ENCODE data around the gene PLA2G4D. TPM values are rescaled to one million over a fixed set of nuclear protein-coding genes. Genes with fewer than 3 reads are reported as not detected.

PLA2G4D gene
- total RNA-seq, 1 donor: not detected

- H3K4me1 ChIP-seq (ENCODE audit: insufficient read depth, low read length): no peaks in the 10 kb centered on the region
- DNase-seq (ENCODE audit: insufficient read length, low spot score, missing footprints): no peak
- H3K4me2 ChIP-seq (ENCODE audit: insufficient read depth, low read length): no peak overlapping the region
- no peak overlapping the region for H3K4me3 ChIP-seq (ENCODE audit: insufficient read depth, low read length)
- peaks cover 12% of the 10 kb centered on the region for H3K27me3 ChIP-seq (ENCODE audit: insufficient read depth, low read length)
- no peaks in the 10 kb centered on the region for H3K36me3 ChIP-seq (ENCODE audit: insufficient read depth, low read length)
- H3K79me2 ChIP-seq (ENCODE audit: insufficient read depth, low read length): no peaks in the 10 kb centered on the region
- no peak overlapping the region for H3K27ac ChIP-seq (ENCODE audit: low read depth, low read length)
- no peaks in the 10 kb centered on the region for H4K20me1 ChIP-seq (ENCODE audit: insufficient read depth, low read length)
- no peak for TF ChIP-seq CTCF (IDR thresholded peaks at IDR 0.05; ENCODE audit: extremely low read depth, low read depth, low read length)
- no peak overlapping the region for H2AFZ ChIP-seq (ENCODE audit: low read length)
- no peaks in the 10 kb centered on the region for H3K9me3 ChIP-seq (ENCODE audit: low read depth, low read length)
These were observed 56.7 kb downstream of the PLA2G4D start for GRCh38 chr15:42037656-42038055.

GRCh38 chr15:42036966-42037365, 57.4 kb downstream of the PLA2G4D start:
- Histone ChIP-seq H4K20me1 (ENCODE audit: insufficient read depth, low read length) (no peaks in the 10 kb centered on the region), H3K27ac (ENCODE audit: low read depth, low read length) (no peak overlapping the region), H3K36me3 (ENCODE audit: insufficient read depth, low read length) (no peaks in the 10 kb centered on the region), H3K9me3 (ENCODE audit: low read depth, low read length) (no peaks in the 10 kb centered on the region), H3K4me1 (ENCODE audit: insufficient read depth, low read length) (no peaks in the 10 kb centered on the region), H3K79me2 (ENCODE audit: insufficient read depth, low read length) (no peaks in the 10 kb centered on the region), H3K4me3 (ENCODE audit: insufficient read depth, low read length) (no peak overlapping the region), H3K4me2 (ENCODE audit: insufficient read depth, low read length) (no peak overlapping the region), H3K27me3 (ENCODE audit: insufficient read depth, low read length) (peaks cover 12% of the 10 kb centered on the region), H2AFZ (ENCODE audit: low read length) (no peak overlapping the region)
- no peak for TF ChIP-seq CTCF (IDR thresholded peaks at IDR 0.05; ENCODE audit: extremely low read depth, low read depth, low read length)
- no peak for DNase-seq (ENCODE audit: insufficient read length, low spot score, missing footprints)

- no peak overlapping the region for H3K4me2 ChIP-seq (ENCODE audit: insufficient read depth, low read length)
- no peaks in the 10 kb centered on the region for H3K36me3 ChIP-seq (ENCODE audit: insufficient read depth, low read length)
- no peak for DNase-seq (ENCODE audit: insufficient read length, low spot score, missing footprints)
- no peaks in the 10 kb centered on the region for H3K9me3 ChIP-seq (ENCODE audit: low read depth, low read length)
- H4K20me1 ChIP-seq (ENCODE audit: insufficient read depth, low read length): no peaks in the 10 kb centered on the region
- H3K27ac ChIP-seq (ENCODE audit: low read depth, low read length): no peak overlapping the region
- no peak for TF ChIP-seq CTCF (IDR thresholded peaks at IDR 0.05; ENCODE audit: extremely low read depth, low read depth, low read length)
- H3K4me3 ChIP-seq (ENCODE audit: insufficient read depth, low read length): no peak overlapping the region
- H3K79me2 ChIP-seq (ENCODE audit: insufficient read depth, low read length): no peaks in the 10 kb centered on the region
- H2AFZ ChIP-seq (ENCODE audit: low read length): no peak overlapping the region
- H3K4me1 ChIP-seq (ENCODE audit: insufficient read depth, low read length): no peaks in the 10 kb centered on the region
- peaks cover 17% of the 10 kb centered on the region for H3K27me3 ChIP-seq (ENCODE audit: insufficient read depth, low read length)
These were observed 58.1 kb downstream of the PLA2G4D start for GRCh38 chr15:42036112-42036905.

- no peak for TF ChIP-seq CTCF (IDR thresholded peaks at IDR 0.05; ENCODE audit: extremely low read depth, low read depth, low read length)
- no peak overlapping the region for H3K4me2 ChIP-seq (ENCODE audit: insufficient read depth, low read length)
- no peaks in the 10 kb centered on the region for H3K36me3 ChIP-seq (ENCODE audit: insufficient read depth, low read length)
- H3K79me2 ChIP-seq (ENCODE audit: insufficient read depth, low read length): no peaks in the 10 kb centered on the region
- DNase-seq (ENCODE audit: insufficient read length, low spot score, missing footprints): no peak
- H3K4me1 ChIP-seq (ENCODE audit: insufficient read depth, low read length): no peaks in the 10 kb centered on the region
- no peaks in the 10 kb centered on the region for H4K20me1 ChIP-seq (ENCODE audit: insufficient read depth, low read length)
- no peak overlapping the region for H3K4me3 ChIP-seq (ENCODE audit: insufficient read depth, low read length)
- H3K27ac ChIP-seq (ENCODE audit: low read depth, low read length): no peak overlapping the region
- H3K9me3 ChIP-seq (ENCODE audit: low read depth, low read length): no peaks in the 10 kb centered on the region
- H3K27me3 ChIP-seq (ENCODE audit: insufficient read depth, low read length): peaks cover 13% of the 10 kb centered on the region
- H2AFZ ChIP-seq (ENCODE audit: low read length): peak overlapping the region; percentile 42
These were observed 59.0 kb downstream of the PLA2G4D start for GRCh38 chr15:42035435-42035761.
